ENCODE results near the gene ATP2B2.

DNA sequence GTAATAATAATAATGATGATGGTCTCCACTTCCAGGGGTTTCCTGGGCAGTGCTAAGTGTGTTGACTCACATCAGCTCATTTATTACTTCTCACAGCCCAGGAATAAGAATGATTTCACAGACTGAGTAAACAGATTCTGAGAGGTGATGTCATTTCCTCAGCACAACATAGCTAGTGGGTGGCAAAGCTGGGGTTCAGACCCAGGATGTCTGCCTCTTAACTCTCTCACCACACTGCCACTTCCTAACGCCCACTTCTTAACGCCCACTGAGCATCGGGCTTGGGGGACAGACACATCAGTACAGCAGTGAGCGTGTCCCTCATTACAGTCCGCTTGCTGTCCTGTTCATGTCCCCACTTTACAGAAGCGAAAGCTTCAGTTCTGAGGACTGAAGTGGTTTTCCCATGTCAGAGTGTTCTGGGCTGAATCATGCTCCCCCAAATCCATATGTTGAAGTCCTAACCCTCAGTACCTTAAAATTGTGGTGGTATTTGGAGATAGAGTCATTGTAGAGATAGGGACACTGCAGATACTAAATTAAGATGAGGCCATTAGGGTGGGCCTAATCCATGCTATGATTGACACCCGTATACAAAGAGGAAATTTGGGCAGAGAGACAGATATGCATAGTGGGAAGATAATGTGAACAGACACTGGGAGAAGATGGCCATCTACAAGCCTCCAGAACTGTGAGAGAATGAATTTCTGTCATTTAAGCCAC, 68.0 kb downstream of the ATP2B2 start:
- TF ChIP-seq, protein P1, sequence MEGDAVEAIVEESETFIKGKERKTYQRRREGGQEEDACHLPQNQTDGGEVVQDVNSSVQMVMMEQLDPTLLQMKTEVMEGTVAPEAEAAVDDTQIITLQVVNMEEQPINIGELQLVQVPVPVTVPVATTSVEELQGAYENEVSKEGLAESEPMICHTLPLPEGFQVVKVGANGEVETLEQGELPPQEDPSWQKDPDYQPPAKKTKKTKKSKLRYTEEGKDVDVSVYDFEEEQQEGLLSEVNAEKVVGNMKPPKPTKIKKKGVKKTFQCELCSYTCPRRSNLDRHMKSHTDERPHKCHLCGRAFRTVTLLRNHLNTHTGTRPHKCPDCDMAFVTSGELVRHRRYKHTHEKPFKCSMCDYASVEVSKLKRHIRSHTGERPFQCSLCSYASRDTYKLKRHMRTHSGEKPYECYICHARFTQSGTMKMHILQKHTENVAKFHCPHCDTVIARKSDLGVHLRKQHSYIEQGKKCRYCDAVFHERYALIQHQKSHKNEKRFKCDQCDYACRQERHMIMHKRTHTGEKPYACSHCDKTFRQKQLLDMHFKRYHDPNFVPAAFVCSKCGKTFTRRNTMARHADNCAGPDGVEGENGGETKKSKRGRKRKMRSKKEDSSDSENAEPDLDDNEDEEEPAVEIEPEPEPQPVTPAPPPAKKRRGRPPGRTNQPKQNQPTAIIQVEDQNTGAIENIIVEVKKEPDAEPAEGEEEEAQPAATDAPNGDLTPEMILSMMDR (IDR thresholded peaks at IDR 0.05) = no peak
- TF ChIP-seq POLR2A (IDR thresholded peaks at IDR 0.05) = no peak

Measured in thyroid gland (tissue), 4 donors.